Neural cell (in vitro differentiated cells): ENCODE measurements around the gene UBR2.

Experiments
- CTCF ChIP-seq: fragments of 450-650 bp; IDR thresholded peaks from 2 replicates; pipeline ENCODE4 v1.5.1; 2014; ENCODE audit warnings: antibody characterized with exemption, mild to moderate bottlenecking, moderate library complexity; ENCODE audit not compliant: poor library complexity, severe bottlenecking
- EP300 ChIP-seq: fragments of 450-650 bp; conservative IDR thresholded peaks from 2 replicates; pipeline ENCODE4 v1.6.1; 2014; ENCODE audit warnings: antibody characterized with exemption, mild to moderate bottlenecking, moderate library complexity; ENCODE audit not compliant: poor library complexity, severe bottlenecking
- MXI1 ChIP-seq: fragments of 450-650 bp; conservative IDR thresholded peaks from 2 replicates; pipeline ENCODE4 v1.6.1; 2014; ENCODE audit warnings: antibody characterized with exemption, mild to moderate bottlenecking; ENCODE audit not compliant: poor library complexity, severe bottlenecking
- POLR2AphosphoS5 ChIP-seq: IDR thresholded peaks from 2 replicates; pipeline ENCODE4 v1.6.1; 2012
- RAD21 ChIP-seq: fragments of 450-650 bp; conservative IDR thresholded peaks from 2 replicates; pipeline ENCODE4 v1.6.1; 2014; ENCODE audit warnings: antibody characterized with exemption, mild to moderate bottlenecking, moderate library complexity
- REST ChIP-seq: IDR thresholded peaks from 2 replicates; pipeline ENCODE4 v1.6.1; 2012; ENCODE audit warnings: borderline replicate concordance
- SMC3 ChIP-seq: fragments of 450-650 bp; conservative IDR thresholded peaks from 2 replicates; pipeline ENCODE4 v1.6.1; 2014; ENCODE audit warnings: antibody characterized with exemption, mild to moderate bottlenecking, moderate library complexity; ENCODE audit not compliant: poor library complexity

DNA sequence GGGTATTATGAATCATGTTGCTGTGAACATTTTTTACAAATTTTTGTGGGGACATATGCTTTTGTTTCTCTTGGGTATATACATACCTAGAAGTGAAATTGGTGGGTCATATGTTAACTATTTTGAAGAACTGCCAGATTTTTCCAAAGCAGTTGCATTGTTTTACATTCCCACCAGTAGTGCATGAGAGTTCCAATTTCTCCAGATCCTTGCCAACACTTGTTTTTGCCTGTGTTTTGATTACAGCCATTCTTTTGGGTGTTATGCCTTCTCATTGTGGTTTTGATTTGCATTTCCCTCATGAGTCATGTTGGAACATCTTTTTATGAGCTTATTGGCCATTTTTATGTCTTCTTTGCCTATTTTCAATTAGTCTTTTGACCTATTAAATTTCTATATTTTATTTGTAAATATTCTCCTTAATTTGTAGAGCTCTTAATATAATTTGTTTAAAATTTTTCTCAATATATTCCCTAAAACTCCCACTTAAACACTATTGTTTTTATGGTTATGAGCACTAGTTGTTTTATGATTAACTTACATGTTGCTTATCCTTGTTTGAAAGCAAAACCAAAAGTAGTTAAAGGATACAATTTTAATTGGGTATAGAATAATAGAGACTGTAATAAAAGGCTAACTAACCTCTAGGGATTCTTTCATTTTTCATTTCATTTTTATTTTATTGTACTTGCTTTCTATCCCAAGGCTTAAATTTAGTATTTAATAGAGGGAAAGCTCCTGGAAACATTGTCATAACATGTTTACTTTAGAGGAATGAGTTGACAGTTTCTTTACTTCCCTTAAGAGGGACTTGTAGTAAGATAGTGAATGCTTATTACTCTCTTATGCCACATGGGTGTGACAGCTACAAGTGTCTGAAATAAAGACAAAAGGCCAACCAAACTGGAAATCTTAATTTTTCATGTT lies 5.5 kb downstream of the UBR2 start:
- no peak for TF ChIP-seq POLR2AphosphoS5
- TF ChIP-seq SMC3: no peak
- TF ChIP-seq CTCF: no peak
- no peak for TF ChIP-seq REST
- no peak for TF ChIP-seq MXI1
- TF ChIP-seq RAD21: no peak
- TF ChIP-seq EP300: no peak
